Measurements from ENCODE around the gene GLA. TPM values are rescaled to one million over a fixed set of nuclear protein-coding genes. Genes with fewer than 3 reads are reported as not detected.

Gene GLA
- 40.3 and 41.9 TPM in 2 replicates for total RNA-seq (2021)
- long read RNA-seq, transcript GLA-204 (3 exons, 793 nt): minor isoform, 30 of 187 reads
- long read RNA-seq, transcript GLA-201 (7 exons, 1,318 nt): major isoform, 152 of 187 reads
- long read RNA-seq, partial matches to known transcripts: 2 of 187 reads
- long read RNA-seq, other reads (novel, unspliced or antisense): 3 of 187 reads

GRCh38 chrX:101407748-101408531 lies at the start of gene GLA, which contains the start of gene HNRNPH2:
GLA (minus strand) TSS chrX:101407925; CDS start chrX:101407903, 22 bp downstream.
HNRNPH2 (plus strand) TSS chrX:101408222; CDS start chrX:101411989, 3,767 bp downstream.
- Histone ChIP-seq H3K9me3 (ENCODE audit: control insufficient read depth, low read depth, low read length) (peaks cover 17% of the 10 kb centered on the region), H2AFZ (ENCODE audit: low read length) (no peak within 1 kb of the TSS), H2BK120ac (ENCODE audit: low read depth, low read length, poor library complexity, severe bottlenecking) (no peak within 1 kb of the TSS), H3K4me1 (ENCODE audit: insufficient read depth, low read length) (no peaks in the 10 kb centered on the region), H3K23me2 (ENCODE audit: insufficient read length, low read depth, low read length, poor library complexity, severe bottlenecking) (peaks cover 4% of the 10 kb centered on the region), H4K5ac (ENCODE audit: insufficient read length, low read depth, low read length) (no peak within 1 kb of the TSS), H3K27me3 (ENCODE audit: insufficient read depth, low read length) (no peaks in the 10 kb centered on the region), H4K91ac (ENCODE audit: insufficient read length, low read depth, low read length) (no peak within 1 kb of the TSS), H2BK5ac (ENCODE audit: insufficient read length, low read length) (no peak within 1 kb of the TSS), H3K56ac (ENCODE audit: insufficient read length, low read depth, low read length) (no peak within 1 kb of the TSS), H3K27ac (ENCODE audit: insufficient read length, low read depth, low read length) (peak within 1 kb of the TSS; percentile 54), H2BK12ac (ENCODE audit: insufficient read length, low read depth, low read length) (no peak within 1 kb of the TSS), H2BK20ac (ENCODE audit: low read depth, low read length, poor library complexity, severe bottlenecking) (no peak within 1 kb of the TSS), H4K20me1 (ENCODE audit: control insufficient read depth, insufficient read depth, insufficient read length) (no peaks in the 10 kb centered on the region), H2AK5ac (ENCODE audit: insufficient read length, low read length) (no peak within 1 kb of the TSS), H3K14ac (ENCODE audit: insufficient read depth, low read length) (peak within 1 kb of the TSS; percentile 96), H4K8ac (replicated peaks; ENCODE audit: insufficient read length, low read depth, low read length) (no peak within 1 kb of the TSS), H3K4me2 (ENCODE audit: insufficient read depth, insufficient read length, low read length) (peak within 1 kb of the TSS; percentile 59), H3K79me1 (ENCODE audit: insufficient read depth, low read depth, low read length, poor library complexity, severe bottlenecking) (no peaks in the 10 kb centered on the region), H2BK15ac (ENCODE audit: low read depth, low read length) (no peak within 1 kb of the TSS), H3K4ac (ENCODE audit: low read depth, low read length) (no peak within 1 kb of the TSS), H3K23ac (ENCODE audit: insufficient read length, low read depth, low read length) (no peak within 1 kb of the TSS), H3K9ac (ENCODE audit: extremely low read depth, insufficient read length, low read length) (peak within 1 kb of the TSS; percentile 95), H3K79me2 (ENCODE audit: insufficient read depth, low read length) (peaks cover 7% of the 10 kb centered on the region; the same call in 1 of the 2 replicates), H3T11ph (ENCODE audit: low read length) (no peak within 1 kb of the TSS), H3K18ac (ENCODE audit: insufficient read length, low read depth, low read length) (peak within 1 kb of the TSS; percentile 96)
- peaks cover 1% of the 10 kb centered on the region; the same call in 1 of the 2 replicates for H3K27me3 Mint-ChIP-seq (ENCODE audit: low read depth)
- peaks cover 18 to 29% (median 21%) of the 10 kb centered on the region in 3 experiments for H3K36me3 Mint-ChIP-seq (ENCODE audit: insufficient read depth in 1 of 3, low read depth in 3 of 3)
- peak; percentile 93 for DNase-seq
- H3K27ac Mint-ChIP-seq: peak within 1 kb of the TSS; percentile 94 to 99 (median 98)
- H3K4me1 Mint-ChIP-seq: peaks cover 5 to 11% of the 10 kb centered on the region in 2 experiments; a peak in 3 of 4 replicates
- peak within 1 kb of the TSS; percentile 92 to 95 for H3K4me3 Mint-ChIP-seq
- TF ChIP-seq CTCF (conservative IDR thresholded peaks at IDR 0.05): no peak
- peaks cover 55 to 65% of the 10 kb centered on the region in 2 experiments for H3K9me3 Mint-ChIP-seq
- no CpG with 5 or more reads among the region's 47 CpGs for WGBS (ENCODE audit: extremely low coverage, insufficient read length, low lambda C conversion rate)

Measured in H9 (cell line).